ENCODE data around the gene GOLGA6C.

GRCh38 chr15:75232252-75232813 is 25.8 kb upstream of the GOLGA6C start:
- TF ChIP-seq, protein P1, sequence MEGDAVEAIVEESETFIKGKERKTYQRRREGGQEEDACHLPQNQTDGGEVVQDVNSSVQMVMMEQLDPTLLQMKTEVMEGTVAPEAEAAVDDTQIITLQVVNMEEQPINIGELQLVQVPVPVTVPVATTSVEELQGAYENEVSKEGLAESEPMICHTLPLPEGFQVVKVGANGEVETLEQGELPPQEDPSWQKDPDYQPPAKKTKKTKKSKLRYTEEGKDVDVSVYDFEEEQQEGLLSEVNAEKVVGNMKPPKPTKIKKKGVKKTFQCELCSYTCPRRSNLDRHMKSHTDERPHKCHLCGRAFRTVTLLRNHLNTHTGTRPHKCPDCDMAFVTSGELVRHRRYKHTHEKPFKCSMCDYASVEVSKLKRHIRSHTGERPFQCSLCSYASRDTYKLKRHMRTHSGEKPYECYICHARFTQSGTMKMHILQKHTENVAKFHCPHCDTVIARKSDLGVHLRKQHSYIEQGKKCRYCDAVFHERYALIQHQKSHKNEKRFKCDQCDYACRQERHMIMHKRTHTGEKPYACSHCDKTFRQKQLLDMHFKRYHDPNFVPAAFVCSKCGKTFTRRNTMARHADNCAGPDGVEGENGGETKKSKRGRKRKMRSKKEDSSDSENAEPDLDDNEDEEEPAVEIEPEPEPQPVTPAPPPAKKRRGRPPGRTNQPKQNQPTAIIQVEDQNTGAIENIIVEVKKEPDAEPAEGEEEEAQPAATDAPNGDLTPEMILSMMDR (IDR thresholded peaks at IDR 0.05), result no peak
- TF ChIP-seq POLR2A (IDR thresholded peaks at IDR 0.05), result no peak
